ENCODE data around the gene GYPA.
"Not testable (repeated sequence)": the region's sequence is repeated elsewhere in the genome, so short reads cannot be mapped to it uniquely, and the experiment has no call there.

- not testable (repeated sequence) for TF ChIP-seq CTCF (IDR thresholded peaks at IDR 0.05); POLR2A (IDR thresholded peaks at IDR 0.05); POLR2AphosphoS5 (IDR thresholded peaks at IDR 0.05; ENCODE audit: insufficient read depth in 1 of 2, low read depth in 1 of 2)
Measured at GRCh38 chr4:144138239-144138638, 2.3 kb downstream of the GYPA start.
